Mesothelial cell of epicardium (in vitro differentiated cells): ENCODE data around the gene MAPK13. TPM values are rescaled to one million over a fixed set of nuclear protein-coding genes. Genes with fewer than 3 reads are reported as not detected.
"Not testable (repeated sequence)": the region's sequence is repeated elsewhere in the genome, so short reads cannot be mapped to it uniquely, and the experiment has no call there.

Experiments
- DNase-seq, 2 experiments: peaks; one replicate each; pipeline ENCODE4 v3.0.0; 2021; ENCODE audit warnings: low spot score in 2 of 2; ENCODE audit not compliant: unreplicated experiment in 2 of 2
- H3K27ac Mint-ChIP-seq: 2 replicates; pipeline ENCODE4 v1.8.0; 2021; ENCODE audit warnings: mixed read lengths
- H3K27me3 Mint-ChIP-seq: 2 replicates; pipeline ENCODE4 v1.8.0; 2021; ENCODE audit warnings: low read depth, mixed read lengths
- H3K36me3 Mint-ChIP-seq: 2 replicates; pipeline ENCODE4 v1.8.0; 2021; ENCODE audit warnings: mixed read lengths
- H3K4me1 Mint-ChIP-seq: 2 replicates; pipeline ENCODE4 v1.8.0; 2021; ENCODE audit warnings: mixed read lengths
- H3K4me3 Mint-ChIP-seq: 2 replicates; pipeline ENCODE4 v1.8.0; 2021; ENCODE audit warnings: mild to moderate bottlenecking, moderate library complexity, mixed read lengths
- H3K9me3 Mint-ChIP-seq: 2 replicates; pipeline ENCODE4 v1.8.0; 2021; ENCODE audit warnings: mixed read lengths
- CTCF ChIP-seq: fragments of 200-600 bp; sonication (generic); IDR thresholded peaks from one replicate; pipeline ENCODE4 v1.5.0; 2021; ENCODE audit warnings: antibody characterized with exemption; ENCODE audit not compliant: unreplicated experiment
- total RNA-seq: library from RNA; stranded (reverse); gene quantifications from 3 replicates; pipeline ENCODE4 v1.2.1, GENCODE V29; 2021

The MAPK13 gene
- 18.6 to 23.4 TPM (median 20.6 TPM) in 3 replicates for total RNA-seq

GRCh38 chr6:36129941-36130666, at the start of gene MAPK13:
Gene MAPK13, plus strand, starts transcription at chr6:36130513. Its CDS starts 70 bp downstream, at chr6:36130583.
- TF ChIP-seq CTCF, result no peak
- Mint-ChIP-seq H3K4me3 (peak within 1 kb of the TSS; percentile 65), H3K9me3 (no peaks in the 10 kb centered on the region), H3K4me1 (peaks cover 33% of the 10 kb centered on the region), H3K27ac (peak within 1 kb of the TSS; percentile 83), H3K36me3 (no peaks in the 10 kb centered on the region), H3K27me3 (peaks cover 4% of the 10 kb centered on the region)
- DNase-seq, result no peak

DNA sequence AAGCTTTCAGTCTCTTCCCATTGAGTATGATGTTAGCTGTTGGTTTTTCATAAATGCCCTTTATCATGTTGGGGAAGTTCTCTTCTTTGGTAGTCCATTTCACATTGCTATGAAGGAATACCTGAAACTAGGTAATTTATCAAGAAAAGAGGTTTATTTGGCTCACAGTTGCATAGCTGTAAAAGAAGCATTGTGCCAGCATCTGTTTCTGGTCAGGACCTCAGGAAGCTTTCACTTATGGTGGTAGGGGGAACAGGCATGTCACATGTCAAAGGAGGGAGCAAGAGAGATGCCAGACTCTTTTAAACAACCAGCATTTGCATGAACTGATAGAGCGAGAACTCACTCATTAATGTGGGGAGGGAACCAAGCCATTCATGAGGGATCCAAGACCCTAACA, 48.0 kb upstream of the MAPK13 start:
- no peak for DNase-seq
- Mint-ChIP-seq H3K4me3 (no peak overlapping the region), H3K36me3 (peaks cover 74% of the 10 kb centered on the region), H3K27ac (no peak overlapping the region), H3K4me1 (peaks cover 11% of the 10 kb centered on the region), H3K9me3 (peaks cover 56% of the 10 kb centered on the region), H3K27me3 (no peaks in the 10 kb centered on the region)
- no peak for TF ChIP-seq CTCF

DNA sequence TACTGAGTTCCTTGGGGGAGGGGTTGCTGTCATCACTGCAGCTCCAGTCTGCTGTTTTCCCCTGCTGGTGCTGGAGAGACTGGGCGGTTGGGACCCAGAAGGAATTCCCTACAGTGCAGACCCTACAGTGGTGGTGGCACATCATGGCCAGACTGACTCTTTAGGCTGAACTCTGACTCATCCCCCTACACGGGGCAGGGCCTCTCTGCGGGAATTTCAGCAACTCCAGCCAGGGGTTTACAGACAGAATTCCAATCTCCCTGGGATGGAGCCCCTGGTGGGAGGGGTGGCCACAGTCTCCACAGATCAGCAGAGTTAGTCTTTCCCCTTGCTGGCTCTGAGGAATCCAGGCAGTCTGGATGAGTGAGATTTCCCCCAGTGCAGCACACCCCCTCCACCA, 46.9 kb upstream of the MAPK13 start:
- H3K4me1 Mint-ChIP-seq, result no peaks in the 10 kb centered on the region
- H3K36me3 Mint-ChIP-seq, result peaks cover 83% of the 10 kb centered on the region
- no peak for DNase-seq
- no peak overlapping the region for H3K27ac Mint-ChIP-seq
- TF ChIP-seq CTCF, result no peak
- no peaks in the 10 kb centered on the region for H3K27me3 Mint-ChIP-seq
- H3K4me3 Mint-ChIP-seq, result no peak overlapping the region
- peaks cover 64% of the 10 kb centered on the region for H3K9me3 Mint-ChIP-seq

DNA sequence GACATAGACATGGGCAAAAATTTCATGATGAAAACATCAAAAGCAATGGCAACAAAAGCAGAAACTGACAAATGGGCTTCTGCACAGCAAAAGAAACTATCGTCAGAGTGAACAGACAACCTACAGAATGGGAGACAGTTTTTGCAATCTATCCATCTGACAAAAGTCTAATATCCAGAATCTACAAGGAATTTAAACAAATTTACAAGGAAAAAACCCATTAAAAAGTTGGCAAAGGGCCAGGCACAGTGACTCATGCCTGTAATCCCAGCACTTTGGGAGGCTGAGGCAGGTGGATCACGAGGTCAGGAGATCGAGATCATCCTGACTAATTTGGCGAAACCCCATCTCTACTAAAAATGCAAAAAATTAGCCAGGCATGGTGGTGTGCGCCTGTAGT, 42.1 kb upstream of the MAPK13 start:
- H3K4me3 Mint-ChIP-seq, H3K4me1 Mint-ChIP-seq, H3K27ac Mint-ChIP-seq, H3K27me3 Mint-ChIP-seq, DNase-seq: not testable (repeated sequence)
- Mint-ChIP-seq H3K36me3 (peaks cover 53% of the 10 kb centered on the region), H3K9me3 (peaks cover 41% of the 10 kb centered on the region)

- Mint-ChIP-seq H3K9me3 (peaks cover 37% of the 10 kb centered on the region), H3K36me3 (peaks cover 46% of the 10 kb centered on the region), H3K4me3 (no peak overlapping the region), H3K4me1 (no peaks in the 10 kb centered on the region), H3K27me3 (no peaks in the 10 kb centered on the region), H3K27ac (no peak overlapping the region)
- TF ChIP-seq CTCF, result no peak
- DNase-seq, result no peak
These were observed 41.3 kb upstream of the MAPK13 start for GRCh38 chr6:36089048-36089447.

DNA sequence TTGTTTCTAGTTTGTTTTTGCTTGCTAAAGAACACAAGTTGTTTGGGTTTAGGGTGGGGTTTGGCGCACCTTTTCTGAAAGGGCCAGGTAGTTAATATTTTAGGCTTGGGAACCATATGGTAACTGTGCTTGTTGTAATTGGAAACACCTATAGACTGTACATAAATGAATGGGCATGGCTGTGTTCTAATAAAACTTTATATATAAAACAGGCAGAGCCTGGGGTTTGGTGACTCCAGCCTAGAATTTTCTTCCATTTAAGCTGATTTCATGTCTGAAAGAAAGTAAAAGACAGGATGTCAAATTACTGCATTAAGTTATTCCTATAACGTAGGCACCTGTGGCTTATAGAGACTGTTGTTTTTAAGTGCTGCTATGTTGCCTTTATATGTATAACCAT, 36.1 kb upstream of the MAPK13 start:
- peaks cover 19% of the 10 kb centered on the region for H3K4me1 Mint-ChIP-seq
- H3K9me3 Mint-ChIP-seq, result no peaks in the 10 kb centered on the region
- no peak for DNase-seq
- no peaks in the 10 kb centered on the region for H3K27me3 Mint-ChIP-seq
- no peak overlapping the region for H3K4me3 Mint-ChIP-seq
- peak overlapping the region; percentile 66 for H3K27ac Mint-ChIP-seq
- TF ChIP-seq CTCF, result no peak
- H3K36me3 Mint-ChIP-seq, result peaks cover 6% of the 10 kb centered on the region
